Measurements from ENCODE around the gene PPP1R36.
A peak's percentile ranks its signal among the peaks of the same experiment; 100 is the strongest.

DNA sequence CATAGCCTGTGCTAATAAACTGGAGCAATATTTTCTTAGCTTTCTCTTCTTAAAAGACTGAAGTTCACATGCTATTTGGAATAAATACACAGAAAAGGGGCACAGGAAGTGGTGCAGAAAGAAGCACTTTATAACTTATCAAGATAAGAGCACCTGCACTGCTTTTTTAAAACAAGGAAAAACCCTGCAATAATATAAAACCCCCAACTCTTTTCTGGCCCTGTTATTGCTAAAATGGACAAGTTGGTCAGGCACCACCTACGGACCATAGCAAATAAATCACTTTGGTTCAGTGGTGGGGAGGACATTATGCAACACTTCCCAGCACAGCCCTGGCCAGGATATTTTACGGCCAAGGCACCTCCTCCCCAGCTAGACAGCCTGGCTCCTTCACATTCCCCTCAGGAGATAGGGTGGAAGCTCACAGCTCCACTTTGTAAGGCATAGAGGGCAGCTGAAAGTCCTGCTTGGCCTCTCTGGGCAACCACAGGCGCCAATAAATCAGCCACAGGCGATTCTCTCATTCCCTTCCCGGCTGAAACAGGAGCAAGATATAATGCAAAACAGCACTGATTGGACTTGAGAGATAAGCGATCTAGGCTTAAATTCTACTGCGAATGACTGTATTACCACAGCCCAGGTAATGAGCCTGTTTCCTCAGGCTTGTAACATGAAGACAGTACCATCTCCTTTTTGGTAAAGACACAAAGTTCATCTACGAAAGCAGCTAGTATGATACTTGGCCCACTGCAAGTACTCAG lies 48.2 kb upstream of the PPP1R36 start:
- TF ChIP-seq, protein P1, sequence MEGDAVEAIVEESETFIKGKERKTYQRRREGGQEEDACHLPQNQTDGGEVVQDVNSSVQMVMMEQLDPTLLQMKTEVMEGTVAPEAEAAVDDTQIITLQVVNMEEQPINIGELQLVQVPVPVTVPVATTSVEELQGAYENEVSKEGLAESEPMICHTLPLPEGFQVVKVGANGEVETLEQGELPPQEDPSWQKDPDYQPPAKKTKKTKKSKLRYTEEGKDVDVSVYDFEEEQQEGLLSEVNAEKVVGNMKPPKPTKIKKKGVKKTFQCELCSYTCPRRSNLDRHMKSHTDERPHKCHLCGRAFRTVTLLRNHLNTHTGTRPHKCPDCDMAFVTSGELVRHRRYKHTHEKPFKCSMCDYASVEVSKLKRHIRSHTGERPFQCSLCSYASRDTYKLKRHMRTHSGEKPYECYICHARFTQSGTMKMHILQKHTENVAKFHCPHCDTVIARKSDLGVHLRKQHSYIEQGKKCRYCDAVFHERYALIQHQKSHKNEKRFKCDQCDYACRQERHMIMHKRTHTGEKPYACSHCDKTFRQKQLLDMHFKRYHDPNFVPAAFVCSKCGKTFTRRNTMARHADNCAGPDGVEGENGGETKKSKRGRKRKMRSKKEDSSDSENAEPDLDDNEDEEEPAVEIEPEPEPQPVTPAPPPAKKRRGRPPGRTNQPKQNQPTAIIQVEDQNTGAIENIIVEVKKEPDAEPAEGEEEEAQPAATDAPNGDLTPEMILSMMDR (IDR thresholded peaks at IDR 0.05): no peak
- peak in 1 of 2 donors; percentile 32 for TF ChIP-seq POLR2A (IDR thresholded peaks at IDR 0.05)

All from adrenal gland (tissue), 5 donors.